Frontal cortex (tissue), 4 donors: ENCODE measurements around the gene RHBG. TPM values are rescaled to one million over a fixed set of nuclear protein-coding genes. Genes with fewer than 3 reads are reported as not detected.

ENCODE experiments used
- DNase-seq, 2 donors: peaks; one replicate each; pipeline ENCODE4 v3.0.0; 2012; ENCODE audit warnings: low spot score in 2 of 2
- FAIRE-seq: peaks from 2 replicates; lab custom pipeline; 2012; peaks lifted over from hg19 to GRCh38; lab: Jason Lieb, UNC
- total RNA-seq: library from RNA; depleted of rRNA; stranded (reverse); fragments of >200 nt; gene quantifications from one replicate; pipeline ENCODE4 v1.2.3, GENCODE V29; 2014
- donor health status: control.
- donor health status: control.
- donor health status: control.

Gene RHBG
- total RNA-seq, 1 donor from 2014 or later, result not detected

GRCh38 chr1:156383023-156383422 lies 14.0 kb downstream of the RHBG start:
- DNase-seq, result peak; percentile 73 to 83
- FAIRE-seq, result no peak

- DNase-seq (no peak), FAIRE-seq (no peak)
Measured at GRCh38 chr1:156384007-156384406, 15.0 kb downstream of the RHBG start.

DNA sequence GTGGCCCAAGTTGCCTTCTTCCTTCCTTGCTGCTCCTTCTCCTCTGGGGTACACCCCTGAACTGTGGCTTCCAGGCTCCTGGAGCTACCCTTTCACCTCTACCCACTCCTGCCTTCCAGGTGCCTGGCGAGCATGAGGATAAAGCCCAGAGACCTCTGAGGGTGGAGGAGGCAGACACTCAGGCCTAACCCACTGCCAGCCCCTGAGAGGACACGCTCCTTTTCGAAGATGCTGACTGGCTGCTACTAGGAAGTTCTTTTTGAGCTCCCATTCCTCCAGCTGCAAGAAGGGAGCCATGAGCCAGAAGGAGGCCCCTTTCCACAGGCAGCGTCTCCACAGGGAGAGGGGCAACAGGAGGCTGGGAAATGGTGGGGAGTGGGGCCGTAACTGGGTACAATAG lies 15.6 kb downstream of the RHBG start:
- FAIRE-seq (no peak), DNase-seq (no peak)

- no peak for FAIRE-seq
- peak; percentile 77 to 80 for DNase-seq
Measured at GRCh38 chr1:156385534-156386031, 16.6 kb downstream of the RHBG start.

- no peak for FAIRE-seq
Measured at GRCh38 chr1:156386134-156386901, 17.3 kb downstream of the RHBG start.

GRCh38 chr1:156386949-156387869 lies 18.2 kb downstream of the RHBG start:
- FAIRE-seq (no peak), DNase-seq (no peak)

More at GRCh38 chr1:156386134-156386901, 17.3 kb downstream of the RHBG start:
- DNase-seq, result no peak

- FAIRE-seq (no peak), DNase-seq (no peak)
Measured at GRCh38 chr1:156387870-156388173, 18.8 kb downstream of the RHBG start.

- DNase-seq, result peak; percentile 77 to 89
- no peak for FAIRE-seq
Measured at GRCh38 chr1:156388174-156389137, 19.4 kb downstream of the RHBG start.

- no peak for FAIRE-seq
- no peak for DNase-seq
Measured at GRCh38 chr1:156389311-156389710, 20.3 kb downstream of the RHBG start.

DNA sequence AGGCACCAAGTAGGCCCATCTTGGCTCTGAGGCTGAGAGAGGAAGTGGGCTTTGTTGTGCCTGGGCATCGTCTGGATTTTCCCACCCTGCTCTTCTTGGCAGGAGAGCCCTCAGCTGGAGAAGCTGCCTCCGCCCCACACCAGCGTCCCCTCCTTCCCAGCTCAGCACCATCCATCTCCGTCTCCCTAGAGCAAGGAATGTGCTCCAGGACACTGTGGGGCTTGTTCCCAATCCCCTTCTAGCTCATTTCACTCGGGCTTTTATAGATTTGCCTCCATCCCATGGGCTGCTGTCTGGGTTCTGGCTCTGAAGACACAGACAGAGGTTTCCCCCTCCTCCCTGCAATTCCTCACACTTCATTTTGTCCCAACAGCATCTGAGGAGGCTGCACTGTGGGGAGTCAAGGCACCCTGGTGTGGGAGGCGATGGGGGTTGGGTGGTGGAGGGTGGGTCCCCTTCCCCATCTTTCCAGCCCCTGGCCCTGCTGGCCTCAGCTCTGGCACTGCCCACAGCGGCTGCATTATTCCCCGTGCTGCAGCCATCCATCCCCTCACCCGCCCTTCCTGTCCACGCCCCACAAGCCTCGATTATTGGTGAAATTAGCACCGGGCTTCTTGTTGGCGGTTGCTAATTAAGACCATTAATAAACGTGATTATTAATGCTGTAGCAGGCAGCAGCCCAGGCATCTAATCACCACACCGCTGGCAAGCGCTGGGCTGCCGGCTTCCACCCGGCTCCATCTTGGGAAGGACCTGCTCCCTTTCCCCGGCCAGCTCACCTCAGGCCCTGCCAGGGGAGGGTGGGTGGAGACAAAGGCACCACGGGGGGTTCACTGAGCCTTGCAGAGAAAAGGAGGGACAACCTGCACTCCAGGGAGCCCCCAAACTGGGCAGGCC lies 21.7 kb downstream of the RHBG start:
- no peak for FAIRE-seq
- DNase-seq, result no peak

DNA sequence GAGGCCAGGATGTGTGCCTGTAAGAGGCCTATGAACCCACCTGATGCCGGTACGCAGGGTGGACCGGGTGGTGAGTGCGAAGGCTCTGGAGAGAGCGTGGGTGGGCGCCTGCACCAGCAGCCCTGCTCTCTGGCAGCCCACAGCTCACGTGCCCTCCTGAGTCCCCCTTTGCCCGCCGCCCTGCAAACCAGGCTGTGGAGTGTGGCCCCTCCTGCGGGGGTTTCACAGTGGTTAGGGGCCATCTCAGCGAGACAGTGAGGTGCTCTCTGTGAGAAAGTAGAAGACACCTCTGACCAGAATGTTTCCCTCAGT lies 22.3 kb downstream of the RHBG start:
- DNase-seq (no peak), FAIRE-seq (no peak)

- no peak for FAIRE-seq
- DNase-seq, result no peak
Measured at GRCh38 chr1:156391701-156392100, 22.7 kb downstream of the RHBG start.

GRCh38 chr1:156392452-156392853 lies 23.4 kb downstream of the RHBG start:
- DNase-seq (no peak), FAIRE-seq (no peak)

DNA sequence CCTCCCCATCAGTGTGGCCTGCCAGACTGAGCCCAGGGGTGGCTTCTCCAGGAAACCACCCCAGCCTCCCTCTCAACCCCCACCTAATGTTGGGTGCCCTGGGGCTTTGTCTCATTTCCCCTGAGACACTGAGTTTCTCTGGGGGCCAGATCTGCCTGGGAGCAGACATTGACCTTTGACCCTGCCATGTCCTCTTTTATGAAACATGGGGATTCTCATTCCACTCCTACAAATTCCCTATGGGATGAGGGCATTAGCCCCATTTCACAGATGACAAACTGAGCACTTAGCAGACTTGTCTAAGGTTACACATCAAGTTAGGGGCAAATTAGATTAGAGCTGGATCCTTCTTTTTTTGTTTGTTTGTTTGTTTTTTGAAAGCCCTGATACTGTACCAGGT lies 24.1 kb downstream of the RHBG start:
- DNase-seq (no peak), FAIRE-seq (no peak)

GRCh38 chr1:156394082-156394481 lies 25.1 kb downstream of the RHBG start:
- FAIRE-seq, result no peak
- DNase-seq, result no peak

GRCh38 chr1:156394835-156395461 lies 25.9 kb downstream of the RHBG start:
- DNase-seq (no peak), FAIRE-seq (no peak)

DNA sequence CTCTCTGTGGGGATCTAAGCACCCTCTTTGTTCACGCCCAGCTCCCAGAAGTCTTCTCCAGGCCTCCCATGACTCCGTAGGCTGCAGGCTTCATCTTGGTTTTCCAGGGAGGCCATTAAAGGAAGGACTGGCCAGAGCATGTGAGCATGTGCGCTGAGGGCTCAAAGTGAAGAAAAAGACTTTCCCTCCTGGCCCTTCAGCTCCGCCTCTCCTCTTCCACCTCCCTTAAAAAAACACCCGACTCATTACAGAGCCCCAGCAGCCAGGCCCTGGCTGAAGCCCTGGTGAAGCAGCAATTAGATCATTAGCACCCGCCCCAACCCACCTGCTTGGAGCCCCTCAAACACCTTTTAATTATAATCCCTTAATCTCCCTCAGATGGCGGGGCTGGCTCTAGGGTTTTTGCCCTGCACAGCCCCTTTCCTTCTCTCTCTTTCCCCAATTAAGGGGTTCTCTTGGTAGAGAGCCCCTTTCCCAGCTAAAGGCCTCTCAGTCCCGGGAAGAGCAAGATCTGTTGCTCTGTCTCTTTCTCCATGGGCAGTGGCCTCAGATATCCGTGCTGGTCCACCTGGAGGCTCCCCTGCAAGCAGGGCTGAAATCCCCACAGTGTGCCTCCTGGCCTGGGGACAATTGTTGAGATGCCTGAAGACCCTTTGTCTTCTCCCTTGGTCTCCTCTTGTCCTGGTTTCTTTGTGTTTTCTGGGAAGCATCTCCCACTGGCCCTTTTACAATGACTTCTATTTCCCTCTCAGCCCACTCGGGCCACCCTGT lies 30.5 kb downstream of the RHBG start:
- FAIRE-seq (no peak), DNase-seq (no peak)
